Measurements from ENCODE around the gene ALDH1L1.

DNA sequence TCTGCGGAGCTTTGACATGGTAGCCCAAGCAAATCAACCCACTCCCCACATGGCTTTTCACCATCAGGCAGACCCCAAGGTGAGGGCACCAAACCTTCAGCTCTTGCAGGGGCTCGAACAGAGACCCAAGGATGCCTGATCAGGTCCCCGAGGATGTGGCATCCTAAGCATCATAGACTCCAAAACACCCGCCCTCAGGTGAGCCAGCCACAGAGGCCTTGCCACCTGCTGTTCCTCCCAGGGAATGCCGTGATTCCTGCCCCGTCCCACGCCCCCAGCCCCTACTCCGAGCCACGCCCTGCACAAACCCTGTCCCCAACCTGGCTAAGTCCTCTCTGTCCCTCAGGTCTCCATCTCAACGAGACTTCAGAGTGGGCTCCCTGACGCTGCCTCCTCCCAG, 61.8 kb downstream of the ALDH1L1 start:
- TF ChIP-seq, protein P1, sequence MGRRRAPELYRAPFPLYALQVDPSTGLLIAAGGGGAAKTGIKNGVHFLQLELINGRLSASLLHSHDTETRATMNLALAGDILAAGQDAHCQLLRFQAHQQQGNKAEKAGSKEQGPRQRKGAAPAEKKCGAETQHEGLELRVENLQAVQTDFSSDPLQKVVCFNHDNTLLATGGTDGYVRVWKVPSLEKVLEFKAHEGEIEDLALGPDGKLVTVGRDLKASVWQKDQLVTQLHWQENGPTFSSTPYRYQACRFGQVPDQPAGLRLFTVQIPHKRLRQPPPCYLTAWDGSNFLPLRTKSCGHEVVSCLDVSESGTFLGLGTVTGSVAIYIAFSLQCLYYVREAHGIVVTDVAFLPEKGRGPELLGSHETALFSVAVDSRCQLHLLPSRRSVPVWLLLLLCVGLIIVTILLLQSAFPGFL (CRISPR knock-in tag; IDR thresholded peaks at IDR 0.05): no peak
- no peak for TF ChIP-seq RAD21 (CRISPR knock-in tag; IDR thresholded peaks at IDR 0.05)

Measured in HepG2 (cell line).